ENCODE measurements around the gene ERV3-1.
"Not testable (repeated sequence)": the region's sequence is repeated elsewhere in the genome, so short reads cannot be mapped to it uniquely, and the experiment has no call there.

The ERV3-1 gene

DNA sequence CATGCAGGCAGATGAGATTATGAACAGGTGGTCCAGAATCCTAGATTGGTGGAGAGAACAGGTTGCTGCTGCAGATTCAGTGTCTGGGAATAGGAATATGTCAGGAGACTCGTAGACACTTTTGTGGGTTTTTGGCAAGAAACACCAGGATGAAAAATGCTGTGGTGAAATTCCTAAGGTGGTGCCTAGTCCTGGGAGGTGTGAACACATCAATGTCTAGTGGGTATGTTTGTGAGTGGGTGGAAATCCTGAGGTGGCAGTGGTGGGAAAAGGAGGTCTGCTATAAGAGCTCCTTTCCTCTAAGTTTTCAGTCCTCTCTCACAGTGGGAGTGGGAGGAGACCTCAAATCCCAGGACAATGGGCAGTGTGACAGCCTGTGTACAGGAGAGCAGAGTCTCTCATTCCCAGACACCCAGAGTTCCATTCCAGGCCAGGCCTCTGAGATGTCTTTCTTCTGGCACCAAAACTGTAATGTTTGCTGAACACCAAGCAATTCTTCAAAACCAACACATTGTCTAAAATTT lies 5.1 kb downstream of the ERV3-1 start:
- no peak for DNase-seq (ENCODE audit: low read depth, low spot score)

GRCh38 chr7:64999165-65000004 lies 7.1 kb downstream of the ERV3-1 start:
- no peak for DNase-seq (ENCODE audit: low read depth, low spot score)

DNA sequence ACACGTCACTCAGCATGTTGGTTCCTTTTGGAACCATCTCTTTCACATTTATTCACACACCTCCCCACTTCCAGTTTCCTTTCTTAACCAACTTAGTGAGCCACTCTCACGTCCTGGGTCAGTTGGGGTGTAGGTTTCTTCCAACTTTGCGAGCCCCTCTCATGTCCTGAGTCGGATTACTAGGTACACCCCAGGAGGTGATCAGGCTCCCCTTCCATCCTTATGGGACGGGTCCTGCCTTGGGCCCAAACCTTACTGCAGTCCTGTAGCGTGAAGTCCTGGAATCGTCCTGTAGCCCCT lies 7.7 kb downstream of the ERV3-1 start:
- no peak for DNase-seq (ENCODE audit: low read depth, low spot score)

- DNase-seq (ENCODE audit: low read depth, low spot score) = peak; percentile 68
These were observed 8.5 kb downstream of the ERV3-1 start for GRCh38 chr7:64997927-64998391.

- DNase-seq (ENCODE audit: low read depth, low spot score) = no peak
These were observed 9.2 kb downstream of the ERV3-1 start for GRCh38 chr7:64997164-64997908.

DNA sequence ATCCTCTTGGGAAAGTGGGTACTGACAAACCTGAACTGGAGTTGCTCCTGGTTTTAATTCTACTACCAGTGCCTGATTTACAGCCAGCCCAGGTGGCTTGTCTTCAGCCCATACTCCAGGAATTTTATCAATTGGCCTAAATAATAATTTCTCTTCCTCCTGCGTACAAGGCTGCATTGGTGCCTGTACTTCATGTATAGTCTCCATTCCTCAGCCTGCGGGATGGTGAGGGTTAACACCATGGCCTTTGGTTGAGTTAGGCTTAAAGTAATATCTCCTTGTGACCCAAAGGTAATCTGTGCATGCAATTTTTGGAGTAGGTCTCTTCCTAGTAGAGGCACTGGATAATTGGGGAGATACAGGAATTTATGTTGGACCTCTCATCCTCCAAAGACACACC lies 10.2 kb downstream of the ERV3-1 start:
- no peak for DNase-seq (ENCODE audit: low read depth, low spot score)

- no peak for DNase-seq (ENCODE audit: low read depth, low spot score)
These were observed 12.6 kb downstream of the ERV3-1 start for GRCh38 chr7:64993901-64994300.

GRCh38 chr7:64992971-64993370 lies 13.5 kb downstream of the ERV3-1 start:
- DNase-seq (ENCODE audit: low read depth, low spot score) = no peak

- no peak for DNase-seq (ENCODE audit: low read depth, low spot score)
These were observed 15.6 kb downstream of the ERV3-1 start, which contains the start of gene ZNF117 for GRCh38 chr7:64990936-64991335. ZNF117 (minus strand) TSS chr7:64991036.

GRCh38 chr7:64990216-64990615 lies 16.3 kb downstream of the ERV3-1 start:
- no peak for DNase-seq (ENCODE audit: low read depth, low spot score)

DNA sequence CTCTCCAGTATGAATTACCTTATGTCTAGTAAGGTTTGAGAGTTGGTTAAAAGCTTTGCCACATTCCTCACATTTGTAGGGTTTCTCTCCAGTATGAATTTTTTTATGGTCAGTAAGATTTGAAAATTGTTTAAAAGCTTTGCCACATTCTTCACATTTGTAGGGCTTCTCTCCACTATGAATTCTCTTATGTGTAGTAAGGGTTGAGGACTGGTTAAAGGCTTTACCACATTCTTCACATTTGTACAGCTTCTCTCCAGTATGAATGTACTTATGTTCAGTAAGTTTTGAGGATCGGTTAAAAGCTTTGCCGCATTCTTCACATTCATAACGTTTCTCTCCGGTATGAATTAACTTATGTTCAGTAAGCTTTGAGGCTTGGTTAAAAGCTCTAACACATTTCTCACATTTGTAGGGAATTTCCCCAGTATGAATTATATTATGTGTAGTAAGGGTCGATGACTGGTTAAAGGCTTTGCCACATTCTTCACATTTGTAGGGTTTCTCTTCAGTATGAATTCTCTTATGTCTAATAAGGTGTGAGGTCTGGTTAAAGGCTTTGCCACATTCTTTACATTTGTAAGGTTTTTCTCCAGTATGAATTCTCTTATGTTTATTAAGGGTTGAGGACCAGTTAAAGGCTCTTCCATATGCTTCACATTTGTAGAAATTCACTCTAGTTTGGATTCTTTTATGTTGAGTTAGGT lies 27.8 kb downstream of the ERV3-1 start:
- DNase-seq (ENCODE audit: low read depth, low spot score) = no peak

GRCh38 chr7:64965594-64965993 lies 40.9 kb downstream of the ERV3-1 start:
- no peak for DNase-seq (ENCODE audit: low read depth, low spot score)

DNA sequence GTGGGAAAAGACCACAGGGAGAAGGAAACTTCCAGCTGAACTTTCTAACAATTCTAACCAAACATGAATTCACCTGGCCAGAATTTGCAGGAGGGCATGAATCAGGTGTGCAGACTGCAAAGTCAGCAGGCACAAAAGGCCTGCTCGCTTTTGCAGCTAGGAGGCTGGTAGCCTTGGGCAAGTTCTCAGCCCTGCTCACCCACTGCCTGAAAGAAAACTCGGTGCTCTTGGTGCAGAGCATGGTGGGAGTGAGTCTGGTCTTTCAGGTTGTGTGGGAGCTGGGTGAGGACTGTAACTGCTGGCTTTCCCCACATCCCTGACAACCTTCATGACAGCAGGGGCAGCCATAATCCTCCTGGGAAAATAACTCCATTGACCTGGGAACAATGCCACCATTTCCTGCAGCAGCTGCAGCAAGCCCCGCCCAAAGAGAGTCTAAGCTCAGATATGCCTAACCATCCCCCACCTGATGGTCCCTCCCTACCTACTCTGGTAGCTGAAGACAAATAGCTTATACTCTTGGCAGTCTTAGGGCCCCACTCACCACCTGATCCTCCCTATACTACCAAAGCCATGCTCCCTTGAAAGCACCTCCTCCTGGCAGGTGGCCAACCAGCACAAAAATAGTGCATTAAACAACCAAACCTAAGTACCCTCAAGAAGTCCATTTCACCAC lies 47.3 kb downstream of the ERV3-1 start:
- DNase-seq (ENCODE audit: low read depth, low spot score) = no peak

- no peak for DNase-seq (ENCODE audit: low read depth, low spot score)
These were observed 55.1 kb downstream of the ERV3-1 start for GRCh38 chr7:64951250-64951848.

DNA sequence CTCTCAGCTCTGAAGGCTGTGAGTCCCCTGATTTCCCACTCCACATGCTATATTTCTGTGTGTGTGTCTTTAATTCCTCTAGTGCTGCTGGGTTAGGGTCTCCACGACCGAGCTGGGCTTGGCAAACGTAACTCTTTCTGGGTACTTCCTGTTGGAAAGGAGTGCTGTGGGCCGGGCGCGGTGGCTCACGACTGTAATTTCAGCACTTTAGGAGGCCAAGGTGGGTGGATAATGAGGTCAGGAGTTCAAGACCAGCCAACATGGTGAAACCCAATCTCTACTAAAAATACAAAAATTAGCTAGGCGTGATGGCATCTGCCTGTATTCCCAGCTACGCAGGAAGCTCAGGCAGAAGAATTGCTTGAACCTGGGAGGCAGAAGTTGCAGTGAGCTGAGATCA lies 55.8 kb downstream of the ERV3-1 start:
- DNase-seq (ENCODE audit: low read depth, low spot score) = not testable (repeated sequence)

DNA sequence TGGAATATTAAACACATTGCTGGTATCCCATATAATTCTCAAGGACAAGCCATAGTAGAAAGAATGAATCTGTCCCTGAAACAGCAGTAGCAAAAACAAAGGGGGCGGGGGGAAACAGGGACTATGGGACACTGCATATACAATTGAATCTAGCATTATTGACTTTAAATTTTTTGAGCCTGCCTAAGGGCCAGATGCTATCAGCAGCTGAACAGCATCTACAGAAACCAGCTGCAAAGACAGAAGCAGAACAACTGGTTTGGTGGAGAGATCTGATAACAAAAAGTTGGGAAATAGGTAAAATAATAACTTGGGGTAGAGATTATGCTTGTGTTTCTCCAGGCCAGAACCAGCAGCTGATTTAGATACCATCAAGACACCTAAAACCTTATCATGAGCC lies 57.7 kb downstream of the ERV3-1 start:
- DNase-seq (ENCODE audit: low read depth, low spot score) = not testable (repeated sequence)

DNA sequence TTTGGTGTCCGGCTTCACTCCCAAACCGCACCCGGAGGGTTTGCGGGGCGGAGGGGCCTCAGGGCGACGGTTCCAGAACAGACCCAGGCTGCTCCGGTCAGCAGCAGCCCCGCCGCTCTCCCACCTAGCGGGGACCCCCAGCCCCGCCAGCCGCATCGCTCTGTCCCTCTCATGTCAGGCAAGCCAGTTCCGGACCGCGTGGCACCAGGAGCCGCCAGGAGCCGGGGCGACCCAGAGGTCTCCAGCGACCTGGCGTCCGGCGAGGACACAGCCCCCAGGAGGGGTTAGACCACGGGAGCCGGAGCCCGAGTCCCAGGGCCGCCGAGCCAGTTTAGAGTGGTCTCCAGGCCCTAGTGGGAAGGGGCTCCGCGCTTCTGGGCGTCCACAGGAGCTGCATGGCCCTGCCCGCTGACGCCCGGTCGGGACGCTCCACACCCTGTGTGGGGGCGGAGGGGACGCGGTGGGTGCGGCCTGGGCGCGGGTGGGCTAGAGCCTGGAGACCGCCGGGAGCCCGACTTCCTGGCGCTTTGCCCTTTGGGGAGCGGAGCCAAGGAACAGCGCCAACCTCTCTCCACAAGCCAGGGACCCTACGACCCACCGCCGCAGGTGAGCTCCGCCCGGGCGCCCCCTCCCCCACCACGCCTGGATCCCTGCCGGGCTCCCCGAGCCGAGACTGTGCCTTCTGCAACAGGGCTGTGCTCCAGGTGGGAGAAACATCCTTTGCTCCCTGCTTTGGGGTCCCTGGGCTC lies 59.1 kb downstream of the ERV3-1 start:
- peak; percentile 44 for DNase-seq (ENCODE audit: low read depth, low spot score)

DNA sequence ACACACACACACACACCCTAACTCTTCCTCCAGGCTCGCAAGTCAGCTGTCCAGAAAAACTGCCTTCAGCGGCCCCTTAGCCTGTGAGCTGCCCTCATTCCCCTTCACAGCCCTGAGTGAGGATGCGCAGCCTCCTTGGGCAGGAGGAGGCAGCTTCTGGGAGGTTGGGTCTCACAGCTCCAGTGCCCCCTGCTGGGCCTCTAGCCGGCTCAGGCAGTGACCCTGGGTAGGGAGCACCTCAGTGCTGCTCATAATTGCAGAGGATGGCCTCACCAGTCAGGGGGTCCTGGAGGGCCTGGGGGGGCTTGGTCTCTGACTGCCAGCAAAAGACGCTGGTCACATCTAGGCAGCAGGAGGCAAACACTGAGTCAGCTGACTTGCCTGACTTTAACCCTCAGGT lies 59.7 kb downstream of the ERV3-1 start:
- peak; percentile 71 for DNase-seq (ENCODE audit: low read depth, low spot score)

GRCh38 chr7:64945503-64946175 lies 60.8 kb downstream of the ERV3-1 start:
- DNase-seq (ENCODE audit: low read depth, low spot score) = no peak
